ENCODE data around the gene CACNA2D3.
"Not testable (repeated sequence)": the region's sequence is repeated elsewhere in the genome, so short reads cannot be mapped to it uniquely, and the experiment has no call there.

The CACNA2D3 gene

DNA sequence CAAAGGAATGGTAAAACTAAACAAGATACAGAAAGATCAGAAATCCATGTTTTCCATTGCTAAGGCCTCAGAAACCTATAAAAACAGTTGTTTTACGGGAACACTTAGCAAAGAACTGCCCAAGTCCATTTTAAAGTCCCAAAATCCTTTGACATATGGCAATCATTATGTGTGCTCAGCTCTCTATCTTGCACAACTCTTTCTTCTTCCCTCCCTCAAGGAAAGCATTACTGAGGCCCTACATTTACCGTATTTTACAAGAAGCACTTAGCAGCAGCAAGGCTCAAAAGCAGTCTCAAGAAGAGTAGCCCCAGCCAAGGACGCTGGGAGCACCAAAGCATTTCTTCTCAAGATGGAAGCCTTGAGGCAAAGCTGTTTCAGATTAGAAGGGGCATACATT, 975.1 kb downstream of the CACNA2D3 start:
- H3K27me3 Mint-ChIP-seq (ENCODE audit: low read depth) = no peaks in the 10 kb centered on the region
- H3K4me3 Mint-ChIP-seq = no peak overlapping the region
- no peak for DNase-seq (ENCODE audit: low spot score)
- no peak overlapping the region for H3K27ac Mint-ChIP-seq
- peaks cover 13% of the 10 kb centered on the region for H3K9me3 Mint-ChIP-seq
- no peaks in the 10 kb centered on the region for H3K36me3 Mint-ChIP-seq (ENCODE audit: low read depth)
- H3K4me1 Mint-ChIP-seq (ENCODE audit: low read depth) = no peaks in the 10 kb centered on the region

- H3K4me3 Mint-ChIP-seq = no peak overlapping the region
- no peaks in the 10 kb centered on the region for H3K4me1 Mint-ChIP-seq (ENCODE audit: low read depth)
These were observed 983.3 kb downstream of the CACNA2D3 start for GRCh38 chr3:55105647-55106046.

GRCh38 chr3:55107187-55107586, 984.8 kb downstream of the CACNA2D3 start:
- Mint-ChIP-seq H3K27me3 (ENCODE audit: low read depth) (no peaks in the 10 kb centered on the region), H3K27ac (no peak overlapping the region), H3K36me3 (ENCODE audit: low read depth) (no peaks in the 10 kb centered on the region), H3K4me1 (ENCODE audit: low read depth) (no peaks in the 10 kb centered on the region), H3K4me3 (no peak overlapping the region), H3K9me3 (peaks cover 4% of the 10 kb centered on the region)
- no peak for DNase-seq (ENCODE audit: low spot score)

More at GRCh38 chr3:55105647-55106046, 983.3 kb downstream of the CACNA2D3 start:
- Mint-ChIP-seq H3K36me3 (ENCODE audit: low read depth) (no peaks in the 10 kb centered on the region), H3K9me3 (peaks cover 4% of the 10 kb centered on the region), H3K27me3 (ENCODE audit: low read depth) (no peaks in the 10 kb centered on the region), H3K27ac (no peak overlapping the region)
- no peak for DNase-seq (ENCODE audit: low spot score)

GRCh38 chr3:55111906-55112305, 989.6 kb downstream of the CACNA2D3 start:
- H3K36me3 Mint-ChIP-seq (ENCODE audit: low read depth); H3K4me3 Mint-ChIP-seq; DNase-seq (ENCODE audit: low spot score); H3K4me1 Mint-ChIP-seq (ENCODE audit: low read depth); H3K9me3 Mint-ChIP-seq; H3K27me3 Mint-ChIP-seq (ENCODE audit: low read depth); H3K27ac Mint-ChIP-seq: not testable (repeated sequence)

GRCh38 chr3:55118451-55118850, 996.1 kb downstream of the CACNA2D3 start:
- H3K27ac Mint-ChIP-seq = no peak overlapping the region
- no peak overlapping the region for H3K4me3 Mint-ChIP-seq
- H3K36me3 Mint-ChIP-seq (ENCODE audit: low read depth) = no peaks in the 10 kb centered on the region
- H3K9me3 Mint-ChIP-seq = peaks cover 5% of the 10 kb centered on the region
- no peaks in the 10 kb centered on the region for H3K27me3 Mint-ChIP-seq (ENCODE audit: low read depth)
- no peak for DNase-seq (ENCODE audit: low spot score)
- H3K4me1 Mint-ChIP-seq (ENCODE audit: low read depth) = no peaks in the 10 kb centered on the region

GRCh38 chr3:55119268-55119667, 996.9 kb downstream of the CACNA2D3 start:
- Mint-ChIP-seq H3K9me3 (peaks cover 5% of the 10 kb centered on the region), H3K27me3 (ENCODE audit: low read depth) (no peaks in the 10 kb centered on the region), H3K27ac (no peak overlapping the region), H3K36me3 (ENCODE audit: low read depth) (no peaks in the 10 kb centered on the region), H3K4me1 (ENCODE audit: low read depth) (no peaks in the 10 kb centered on the region), H3K4me3 (no peak overlapping the region)
- DNase-seq (ENCODE audit: low spot score) = no peak

- Mint-ChIP-seq H3K4me1 (ENCODE audit: low read depth) (no peaks in the 10 kb centered on the region), H3K36me3 (ENCODE audit: low read depth) (no peaks in the 10 kb centered on the region), H3K4me3 (no peak overlapping the region), H3K27ac (no peak overlapping the region), H3K9me3 (peaks cover 3% of the 10 kb centered on the region), H3K27me3 (ENCODE audit: low read depth) (no peaks in the 10 kb centered on the region)
- DNase-seq (ENCODE audit: low spot score) = no peak
These were observed 1000.0 kb downstream of the CACNA2D3 start for GRCh38 chr3:55122312-55122711.
